ENCODE data around the gene XKR8.

The XKR8 gene

DNA sequence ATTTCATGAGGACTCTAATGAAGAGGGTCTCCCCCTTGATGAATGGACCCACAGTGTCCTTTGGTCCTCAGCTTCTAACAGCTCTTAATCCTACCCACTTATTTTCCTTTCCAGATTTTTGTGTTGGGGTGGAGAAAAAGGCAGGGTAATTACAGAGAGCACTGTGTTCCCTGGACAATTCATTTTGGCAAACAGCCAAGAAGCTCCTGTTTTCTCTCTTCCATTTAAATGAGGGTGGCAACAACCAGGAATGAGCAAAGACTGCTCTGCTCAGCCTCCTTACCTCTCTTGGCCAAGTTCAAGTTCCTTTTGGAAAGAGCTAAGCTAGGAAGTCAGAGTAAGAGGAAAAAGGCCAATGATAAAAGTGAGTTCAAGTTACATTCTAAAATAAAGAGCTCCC is 11.9 kb downstream of the XKR8 start:
- Histone ChIP-seq H3K36me3 (ENCODE audit: control insufficient read depth, insufficient read depth, low read length) (peaks cover 15% of the 10 kb centered on the region), H3K27me3 (replicated peaks; ENCODE audit: control insufficient read depth, insufficient read depth, low read length) (no peaks in the 10 kb centered on the region), H3K4me3 (replicated peaks; ENCODE audit: low read depth, low read length) (no peak overlapping the region)
- DNase-seq (ENCODE audit: extremely low read depth, insufficient read length) = no peak
- TF ChIP-seq CTCF (IDR thresholded peaks at IDR 0.05; ENCODE audit: insufficient read depth, low read length, poor library complexity, severe bottlenecking) = no peak

DNA sequence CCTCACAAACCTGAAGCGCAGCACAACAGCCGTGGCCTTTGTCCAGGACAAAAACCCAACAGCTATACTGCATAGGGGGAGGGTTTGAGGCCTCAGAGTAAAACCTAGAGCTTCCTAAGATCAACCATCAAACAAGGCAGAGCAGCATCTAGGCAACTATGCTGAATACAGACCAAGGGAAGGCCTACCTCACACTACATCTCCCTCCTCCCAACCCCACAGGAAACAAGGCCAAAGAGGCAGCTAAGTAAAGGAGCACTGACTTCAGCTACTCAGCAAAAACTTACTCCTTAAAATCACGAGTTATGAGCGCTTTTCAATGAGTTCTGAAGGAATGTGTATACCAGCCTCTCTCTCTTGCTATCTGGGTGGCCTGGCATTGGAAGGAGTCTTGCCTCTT is 12.4 kb downstream of the XKR8 start:
- no peak for DNase-seq (ENCODE audit: extremely low read depth, insufficient read length)
- TF ChIP-seq CTCF (IDR thresholded peaks at IDR 0.05; ENCODE audit: insufficient read depth, low read length, poor library complexity, severe bottlenecking) = no peak
- Histone ChIP-seq H3K36me3 (ENCODE audit: control insufficient read depth, insufficient read depth, low read length) (peaks cover 15% of the 10 kb centered on the region), H3K27me3 (replicated peaks; ENCODE audit: control insufficient read depth, insufficient read depth, low read length) (no peaks in the 10 kb centered on the region), H3K4me3 (replicated peaks; ENCODE audit: low read depth, low read length) (no peak overlapping the region)

- DNase-seq (ENCODE audit: extremely low read depth, insufficient read length) = no peak
- Histone ChIP-seq H3K4me3 (replicated peaks; ENCODE audit: low read depth, low read length) (no peak overlapping the region), H3K27me3 (replicated peaks; ENCODE audit: control insufficient read depth, insufficient read depth, low read length) (no peaks in the 10 kb centered on the region), H3K36me3 (ENCODE audit: control insufficient read depth, insufficient read depth, low read length) (peaks cover 8% of the 10 kb centered on the region)
- TF ChIP-seq CTCF (IDR thresholded peaks at IDR 0.05; ENCODE audit: insufficient read depth, low read length, poor library complexity, severe bottlenecking) = no peak
These were observed 14.1 kb downstream of the XKR8 start for GRCh38 chr1:27973771-27974416.

GRCh38 chr1:27974417-27974781 is 14.6 kb downstream of the XKR8 start:
- Histone ChIP-seq H3K4me3 (replicated peaks; ENCODE audit: low read depth, low read length) (no peak overlapping the region), H3K36me3 (ENCODE audit: control insufficient read depth, insufficient read depth, low read length) (peaks cover 8% of the 10 kb centered on the region), H3K27me3 (replicated peaks; ENCODE audit: control insufficient read depth, insufficient read depth, low read length) (no peaks in the 10 kb centered on the region)
- DNase-seq (ENCODE audit: extremely low read depth, insufficient read length) = no peak
- TF ChIP-seq CTCF (IDR thresholded peaks at IDR 0.05; ENCODE audit: insufficient read depth, low read length, poor library complexity, severe bottlenecking) = no peak

- Histone ChIP-seq H3K36me3 (ENCODE audit: control insufficient read depth, insufficient read depth, low read length) (no peaks in the 10 kb centered on the region; the same call in none of the 2 replicates), H3K27me3 (replicated peaks; ENCODE audit: control insufficient read depth, insufficient read depth, low read length) (no peaks in the 10 kb centered on the region), H3K4me3 (replicated peaks; ENCODE audit: low read depth, low read length) (no peak overlapping the region)
- DNase-seq (ENCODE audit: extremely low read depth, insufficient read length) = no peak
- TF ChIP-seq CTCF (IDR thresholded peaks at IDR 0.05; ENCODE audit: insufficient read depth, low read length, poor library complexity, severe bottlenecking) = peak; percentile 39
These were observed 19.5 kb downstream of the XKR8 start for GRCh38 chr1:27979151-27979858.

Data from GM06990 (cell line).